ENCODE results near the gene LEUTX. TPM values are rescaled to one million over a fixed set of nuclear protein-coding genes. Genes with fewer than 3 reads are reported as not detected.

LEUTX gene
- total RNA-seq, 1 experiment from 2014 or later: not detected

GRCh38 chr19:39819786-39820185 lies 41.1 kb downstream of the LEUTX start:
- Histone ChIP-seq H2BK120ac (ENCODE audit: low read depth, low read length, poor library complexity, severe bottlenecking) (no peak overlapping the region), H3K27me3 (ENCODE audit: insufficient read depth, low read length) (no peaks in the 10 kb centered on the region), H3K23me2 (ENCODE audit: insufficient read length, low read depth, low read length, poor library complexity, severe bottlenecking) (peaks cover 5% of the 10 kb centered on the region), H4K5ac (ENCODE audit: insufficient read length, low read depth, low read length) (no peak overlapping the region), H3K14ac (ENCODE audit: insufficient read depth, low read length) (no peak overlapping the region), H3K18ac (ENCODE audit: insufficient read length, low read depth, low read length) (no peak overlapping the region), H2BK15ac (ENCODE audit: low read depth, low read length) (no peak overlapping the region), H2AK5ac (ENCODE audit: insufficient read length, low read length) (no peak overlapping the region), H3T11ph (ENCODE audit: low read length) (no peak overlapping the region), H3K27ac (ENCODE audit: insufficient read length, low read depth, low read length) (no peak overlapping the region), H3K79me2 (ENCODE audit: insufficient read depth, low read length) (no peaks in the 10 kb centered on the region), H3K56ac (ENCODE audit: insufficient read length, low read depth, low read length) (no peak overlapping the region), H2AFZ (ENCODE audit: low read length) (no peak overlapping the region), H3K4me1 (ENCODE audit: insufficient read depth, low read length) (no peaks in the 10 kb centered on the region), H3K9me3 (ENCODE audit: control insufficient read depth, low read depth, low read length) (no peaks in the 10 kb centered on the region), H2BK20ac (ENCODE audit: low read depth, low read length, poor library complexity, severe bottlenecking) (no peak overlapping the region), H3K4me2 (ENCODE audit: insufficient read depth, insufficient read length, low read length) (no peak overlapping the region), H4K20me1 (ENCODE audit: control insufficient read depth, insufficient read depth, insufficient read length) (no peaks in the 10 kb centered on the region), H4K91ac (ENCODE audit: insufficient read length, low read depth, low read length) (no peak overlapping the region), H3K9ac (ENCODE audit: extremely low read depth, insufficient read length, low read length) (no peak overlapping the region), H4K8ac (replicated peaks; ENCODE audit: insufficient read length, low read depth, low read length) (no peak overlapping the region), H3K23ac (ENCODE audit: insufficient read length, low read depth, low read length) (no peak overlapping the region), H3K4ac (ENCODE audit: low read depth, low read length) (no peak overlapping the region), H3K79me1 (ENCODE audit: insufficient read depth, low read depth, low read length, poor library complexity, severe bottlenecking) (no peaks in the 10 kb centered on the region), H2BK12ac (ENCODE audit: insufficient read length, low read depth, low read length) (no peak overlapping the region), H2BK5ac (ENCODE audit: insufficient read length, low read length) (no peak overlapping the region)
- WGBS (ENCODE audit: extremely low coverage, insufficient read length, low lambda C conversion rate): no CpG with 5 or more reads among the region's 3 CpGs
- Mint-ChIP-seq H3K4me1 (no peaks in the 10 kb centered on the region), H3K4me3 (no peak overlapping the region), H3K27me3 (ENCODE audit: low read depth) (no peaks in the 10 kb centered on the region), H3K27ac (no peak overlapping the region), H3K36me3 (ENCODE audit: insufficient read depth in 1 of 3, low read depth in 3 of 3) (peaks cover 0 to 16% (median 0%) of the 10 kb centered on the region in 3 experiments; a peak in 2 of 7 replicates), H3K9me3 (no peaks in the 10 kb centered on the region)
- DNase-seq: no peak
- no peak for TF ChIP-seq CTCF (conservative IDR thresholded peaks at IDR 0.05)

Data from H9 (cell line).